Epithelial cell of esophagus (primary cell): Measurements from ENCODE around the gene NECTIN4.
A peak's percentile ranks its signal among the peaks of the same experiment; 100 is the strongest.
"Not testable (repeated sequence)": the region's sequence is repeated elsewhere in the genome, so short reads cannot be mapped to it uniquely, and the experiment has no call there.

ENCODE experiments used
- DNase-seq: peaks from one replicate; pipeline ENCODE4 v3.0.0; 2010; ENCODE audit warnings: low read depth
- H3K4me3 ChIP-seq: 2 replicates; pipeline ENCODE4 v1.5.1; 2011; ENCODE audit warnings: mild to moderate bottlenecking, low read length, control low read depth
- CTCF ChIP-seq: IDR thresholded peaks from 2 replicates; pipeline ENCODE4 v1.5.1; 2011; ENCODE audit warnings: low read depth, mild to moderate bottlenecking, low read length, control low read depth, inconsistent platforms; ENCODE audit not compliant: insufficient read depth; ENCODE audit errors: missing control alignments

Gene NECTIN4

GRCh38 chr1:161119092-161119903 is 29.9 kb upstream of the NECTIN4 start:
- H3K4me3 ChIP-seq, result peak overlapping the region; percentile 97
- DNase-seq, result peak; percentile 96
- TF ChIP-seq CTCF, result peak; percentile 64

DNA sequence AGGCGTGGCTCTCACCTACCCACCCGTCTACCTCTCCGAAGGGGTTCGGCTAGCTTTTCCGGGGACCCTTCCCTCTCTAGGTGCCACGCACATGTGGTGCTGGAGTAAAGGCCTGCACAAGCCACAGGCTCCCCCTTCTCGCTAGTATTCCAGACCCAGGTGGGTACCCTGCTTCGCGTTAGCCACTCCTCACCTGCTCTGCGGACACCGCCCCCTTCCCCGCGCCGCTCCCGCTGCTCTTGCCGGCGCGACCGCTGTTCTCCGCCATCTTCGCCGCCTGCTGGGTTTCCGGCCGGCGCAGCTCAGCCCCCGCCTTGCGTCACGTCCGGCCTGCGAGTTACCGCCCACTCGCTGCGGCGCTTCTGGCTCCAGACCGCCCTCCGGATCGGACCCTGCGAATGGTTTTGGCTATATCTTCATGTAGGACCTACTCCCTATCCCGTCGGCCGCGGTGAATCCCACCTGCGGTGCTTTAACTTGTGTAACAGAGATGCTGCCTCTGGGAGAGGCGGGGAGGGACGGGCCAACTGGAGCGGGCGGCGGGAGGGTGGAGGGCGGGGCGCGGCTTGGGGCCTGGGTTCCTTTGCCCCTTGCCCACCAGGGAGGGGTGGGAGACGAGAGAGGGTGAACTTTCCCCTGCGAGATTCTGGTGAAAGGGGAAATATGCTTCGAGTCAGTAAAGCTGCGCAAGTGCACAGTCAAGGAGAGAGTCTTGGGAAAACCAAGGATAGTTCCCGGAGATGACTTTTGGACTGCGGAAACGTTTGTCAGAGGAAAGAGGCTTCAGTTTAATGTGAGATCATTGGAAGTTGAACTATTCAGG is 28.6 kb upstream of the NECTIN4 start, which contains the start of the genes NIT1 and PFDN2:
NIT1 (plus strand) TSS at position 347 of the 823 bp plus-strand sequence; CDS start at position 419, 72 bp downstream.
PFDN2 (minus strand) TSS at position 279 of the 823 bp plus-strand sequence; CDS start at position 268, 11 bp downstream.
- no peak for TF ChIP-seq CTCF
- DNase-seq, result peak; percentile 89
- H3K4me3 ChIP-seq, result peak within 1 kb of the TSS; percentile 97

DNA sequence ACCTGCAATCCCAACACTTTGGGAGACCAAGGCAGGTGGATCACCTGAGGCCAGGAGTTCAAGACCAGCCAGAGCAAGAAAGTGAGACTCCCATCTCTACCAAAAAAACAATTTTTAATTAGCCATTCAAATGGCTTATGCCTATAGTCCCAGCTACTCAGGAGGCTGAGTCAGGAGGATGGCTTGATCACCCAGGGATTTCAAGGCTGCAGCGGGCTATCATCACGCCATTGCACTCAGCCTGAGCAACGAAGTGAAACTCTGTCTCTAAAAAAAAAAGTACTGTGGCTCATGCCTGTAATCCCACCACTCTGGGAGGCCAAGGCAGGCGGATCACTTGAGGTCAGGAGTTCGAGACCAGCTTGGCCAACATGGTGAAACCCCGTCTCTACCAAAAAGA is 26.6 kb upstream of the NECTIN4 start:
- H3K4me3 ChIP-seq, DNase-seq: not testable (repeated sequence)

- DNase-seq, result peak; percentile 99
- no peak overlapping the region for H3K4me3 ChIP-seq
- no peak for TF ChIP-seq CTCF
Measured at GRCh38 chr1:161115132-161115711, 25.9 kb upstream of the NECTIN4 start.

DNA sequence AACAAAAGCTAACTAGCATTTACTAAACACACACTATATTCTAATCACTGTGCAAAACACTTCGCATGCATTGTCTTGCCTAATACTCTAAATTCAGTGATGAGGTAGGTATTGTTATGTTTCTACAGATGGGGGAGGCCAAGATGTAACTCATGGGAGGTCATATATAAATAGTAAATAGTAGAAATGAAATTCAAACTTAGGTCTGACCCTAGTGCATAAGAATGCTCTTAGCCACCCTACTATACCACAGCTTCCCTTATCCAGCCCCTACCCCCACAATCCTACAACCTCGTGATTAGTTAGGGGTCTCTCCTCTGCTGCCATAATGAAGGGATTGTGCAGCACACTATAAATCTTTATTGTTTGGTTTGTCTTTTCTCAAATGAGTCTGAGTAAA is 25.2 kb upstream of the NECTIN4 start:
- H3K4me3 ChIP-seq, result no peak overlapping the region
- DNase-seq, result no peak
- no peak for TF ChIP-seq CTCF

DNA sequence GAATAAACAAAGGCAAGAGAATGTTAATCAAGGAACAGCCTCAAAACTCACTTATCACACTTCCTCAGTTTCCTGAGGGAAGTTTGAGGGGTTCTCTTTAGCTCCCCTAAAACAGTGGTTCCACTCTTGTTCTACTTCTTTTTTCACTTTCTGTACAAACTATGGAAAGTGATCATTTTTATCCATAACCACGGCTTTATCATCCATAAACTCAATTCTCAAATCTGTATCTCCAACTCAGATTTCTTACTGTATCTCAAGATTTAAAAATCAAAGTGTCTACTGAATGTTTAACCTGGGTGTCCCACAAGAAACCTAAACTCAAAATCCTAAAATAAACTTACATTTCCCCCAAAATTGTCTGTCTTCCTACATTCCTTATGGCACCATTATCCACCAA is 24.6 kb upstream of the NECTIN4 start:
- no peak for DNase-seq
- no peak for TF ChIP-seq CTCF
- H3K4me3 ChIP-seq, result no peak overlapping the region

- no peak for TF ChIP-seq CTCF
- H3K4me3 ChIP-seq, result no peak overlapping the region
- DNase-seq, result no peak
Measured at GRCh38 chr1:161111527-161111926, 22.2 kb upstream of the NECTIN4 start.
